ENCODE measurements around the gene IFNA8.

IFNA8 gene

GRCh38 chr9:21392270-21392669, 16.6 kb upstream of the IFNA8 start:
- H3K36me3 ChIP-seq (ENCODE audit: insufficient read depth, low read length) = no peaks in the 10 kb centered on the region

GRCh38 chr9:21395778-21396717, 12.9 kb upstream of the IFNA8 start:
- no peaks in the 10 kb centered on the region for H3K79me2 ChIP-seq (ENCODE audit: insufficient read depth, low read length)
- H2AFZ ChIP-seq (ENCODE audit: low read length) = peak overlapping the region; percentile 85
- H3K9ac ChIP-seq (ENCODE audit: low read depth, low read length, poor library complexity, severe bottlenecking) = peak overlapping the region; percentile 35
- H3K36me3 ChIP-seq (ENCODE audit: insufficient read depth, low read length) = no peaks in the 10 kb centered on the region
- no peaks in the 10 kb centered on the region for H3F3A ChIP-seq (ENCODE audit: low read depth)
- no peaks in the 10 kb centered on the region for H3K27me3 ChIP-seq (ENCODE audit: insufficient read depth, low read length, poor library complexity, severe bottlenecking)
- H3K9me3 ChIP-seq (ENCODE audit: insufficient read depth, low read depth, low read length) = no peaks in the 10 kb centered on the region
- no peaks in the 10 kb centered on the region for H4K20me1 ChIP-seq (ENCODE audit: insufficient read depth, low read length, poor library complexity, severe bottlenecking)
- TF ChIP-seq EZH2phosphoT487 (IDR thresholded peaks at IDR 0.05; ENCODE audit: borderline replicate concordance) (no peak), CTCF (conservative IDR thresholded peaks at IDR 0.05; ENCODE audit: low read length) (peak; percentile 65)
- peak overlapping the region; percentile 72 for H3K4me3 ChIP-seq (ENCODE audit: low read length, poor library complexity, severe bottlenecking)
- peak overlapping the region; percentile 61 for H3K4me2 ChIP-seq (ENCODE audit: low read depth, low read length, poor library complexity, severe bottlenecking)
- H3K4me1 ChIP-seq (ENCODE audit: insufficient read depth, low read length, poor library complexity, severe bottlenecking) = no peaks in the 10 kb centered on the region
- no peaks in the 10 kb centered on the region for H3K9me2 ChIP-seq (replicated peaks; ENCODE audit: low read depth, low read length)

More at GRCh38 chr9:21392270-21392669, 16.6 kb upstream of the IFNA8 start:
- Histone ChIP-seq H3K79me2 (ENCODE audit: insufficient read depth, low read length) (no peaks in the 10 kb centered on the region), H3K9me2 (replicated peaks; ENCODE audit: low read depth, low read length) (no peaks in the 10 kb centered on the region), H3F3A (ENCODE audit: low read depth) (no peaks in the 10 kb centered on the region), H4K20me1 (ENCODE audit: insufficient read depth, low read length, poor library complexity, severe bottlenecking) (no peaks in the 10 kb centered on the region), H3K9me3 (ENCODE audit: insufficient read depth, low read depth, low read length) (no peaks in the 10 kb centered on the region), H2AFZ (ENCODE audit: low read length) (no peak overlapping the region), H3K4me3 (ENCODE audit: low read length, poor library complexity, severe bottlenecking) (no peak overlapping the region), H3K9ac (ENCODE audit: low read depth, low read length, poor library complexity, severe bottlenecking) (no peak overlapping the region), H3K27me3 (ENCODE audit: insufficient read depth, low read length, poor library complexity, severe bottlenecking) (no peaks in the 10 kb centered on the region), H3K4me2 (ENCODE audit: low read depth, low read length, poor library complexity, severe bottlenecking) (no peak overlapping the region), H3K4me1 (ENCODE audit: insufficient read depth, low read length, poor library complexity, severe bottlenecking) (no peaks in the 10 kb centered on the region)
- TF ChIP-seq CTCF (conservative IDR thresholded peaks at IDR 0.05; ENCODE audit: low read length) (peak; percentile 40), EZH2phosphoT487 (IDR thresholded peaks at IDR 0.05; ENCODE audit: borderline replicate concordance) (no peak)

- Histone ChIP-seq H3K9me3 (ENCODE audit: insufficient read depth, low read depth, low read length) (no peaks in the 10 kb centered on the region), H3K4me2 (ENCODE audit: low read depth, low read length, poor library complexity, severe bottlenecking) (no peak overlapping the region), H3K27me3 (ENCODE audit: insufficient read depth, low read length, poor library complexity, severe bottlenecking) (no peaks in the 10 kb centered on the region), H3K9me2 (replicated peaks; ENCODE audit: low read depth, low read length) (no peaks in the 10 kb centered on the region), H3K4me3 (ENCODE audit: low read length, poor library complexity, severe bottlenecking) (no peak overlapping the region), H4K20me1 (ENCODE audit: insufficient read depth, low read length, poor library complexity, severe bottlenecking) (no peaks in the 10 kb centered on the region), H3F3A (ENCODE audit: low read depth) (no peaks in the 10 kb centered on the region), H3K79me2 (ENCODE audit: insufficient read depth, low read length) (no peaks in the 10 kb centered on the region), H3K9ac (ENCODE audit: low read depth, low read length, poor library complexity, severe bottlenecking) (no peak overlapping the region), H3K36me3 (ENCODE audit: insufficient read depth, low read length) (no peaks in the 10 kb centered on the region), H2AFZ (ENCODE audit: low read length) (no peak overlapping the region), H3K4me1 (ENCODE audit: insufficient read depth, low read length, poor library complexity, severe bottlenecking) (no peaks in the 10 kb centered on the region)
- no peak for TF ChIP-seq CTCF (conservative IDR thresholded peaks at IDR 0.05; ENCODE audit: low read length)
- no peak for TF ChIP-seq EZH2phosphoT487 (IDR thresholded peaks at IDR 0.05; ENCODE audit: borderline replicate concordance)
Observed at GRCh38 chr9:21398955-21399489, 9.9 kb upstream of the IFNA8 start.

Measured in Loucy (cell line).